ENCODE results near the gene OAS1.
"Not testable (repeated sequence)": the region's sequence is repeated elsewhere in the genome, so short reads cannot be mapped to it uniquely, and the experiment has no call there.

Gene OAS1

DNA sequence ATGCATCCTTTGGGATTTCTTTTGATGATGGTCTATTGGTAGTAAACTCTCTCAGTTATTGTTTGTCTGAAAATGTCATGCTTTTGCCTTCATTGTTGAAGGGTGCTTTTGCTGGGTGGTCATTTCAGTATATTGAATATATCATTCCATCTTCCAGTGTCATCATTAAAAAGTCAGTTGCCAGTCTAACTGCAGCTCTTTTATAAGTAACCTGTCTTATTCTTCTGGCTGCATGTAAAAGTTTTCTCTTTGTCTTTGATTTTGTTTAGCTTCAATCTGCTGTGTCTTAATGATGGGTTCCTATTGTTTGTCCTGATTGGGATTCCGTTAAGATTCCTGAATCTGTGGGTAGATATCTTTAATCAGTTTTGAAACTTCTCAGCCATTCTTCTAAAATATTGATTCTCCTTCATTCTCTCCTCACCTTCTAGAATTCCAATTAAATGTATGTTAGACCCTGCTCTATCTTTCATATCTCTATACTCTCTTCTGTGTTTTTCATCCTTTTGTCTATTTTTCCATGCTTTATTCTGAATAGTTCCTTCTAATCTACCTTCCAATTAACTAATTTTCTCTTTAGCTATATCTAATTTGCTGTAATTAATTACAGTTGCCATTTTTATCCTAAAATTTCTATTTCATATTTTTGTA lies 6.4 kb downstream of the OAS1 start:
- H3K4me3 ChIP-seq (ENCODE audit: low read depth, low read length) = no peak overlapping the region
- H3K27me3 ChIP-seq = no peaks in the 10 kb centered on the region
- no peaks in the 10 kb centered on the region; the same call in 1 of the 2 replicates for H3K9me3 ChIP-seq
- TF ChIP-seq, protein P1, sequence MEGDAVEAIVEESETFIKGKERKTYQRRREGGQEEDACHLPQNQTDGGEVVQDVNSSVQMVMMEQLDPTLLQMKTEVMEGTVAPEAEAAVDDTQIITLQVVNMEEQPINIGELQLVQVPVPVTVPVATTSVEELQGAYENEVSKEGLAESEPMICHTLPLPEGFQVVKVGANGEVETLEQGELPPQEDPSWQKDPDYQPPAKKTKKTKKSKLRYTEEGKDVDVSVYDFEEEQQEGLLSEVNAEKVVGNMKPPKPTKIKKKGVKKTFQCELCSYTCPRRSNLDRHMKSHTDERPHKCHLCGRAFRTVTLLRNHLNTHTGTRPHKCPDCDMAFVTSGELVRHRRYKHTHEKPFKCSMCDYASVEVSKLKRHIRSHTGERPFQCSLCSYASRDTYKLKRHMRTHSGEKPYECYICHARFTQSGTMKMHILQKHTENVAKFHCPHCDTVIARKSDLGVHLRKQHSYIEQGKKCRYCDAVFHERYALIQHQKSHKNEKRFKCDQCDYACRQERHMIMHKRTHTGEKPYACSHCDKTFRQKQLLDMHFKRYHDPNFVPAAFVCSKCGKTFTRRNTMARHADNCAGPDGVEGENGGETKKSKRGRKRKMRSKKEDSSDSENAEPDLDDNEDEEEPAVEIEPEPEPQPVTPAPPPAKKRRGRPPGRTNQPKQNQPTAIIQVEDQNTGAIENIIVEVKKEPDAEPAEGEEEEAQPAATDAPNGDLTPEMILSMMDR (IDR thresholded peaks at IDR 0.05; ENCODE audit: low read depth, low read length) = no peak
- H3K4me1 ChIP-seq = no peaks in the 10 kb centered on the region; the same call in 1 of the 2 replicates
- peaks cover 13% of the 10 kb centered on the region for H3K36me3 ChIP-seq
- no peak for DNase-seq

DNA sequence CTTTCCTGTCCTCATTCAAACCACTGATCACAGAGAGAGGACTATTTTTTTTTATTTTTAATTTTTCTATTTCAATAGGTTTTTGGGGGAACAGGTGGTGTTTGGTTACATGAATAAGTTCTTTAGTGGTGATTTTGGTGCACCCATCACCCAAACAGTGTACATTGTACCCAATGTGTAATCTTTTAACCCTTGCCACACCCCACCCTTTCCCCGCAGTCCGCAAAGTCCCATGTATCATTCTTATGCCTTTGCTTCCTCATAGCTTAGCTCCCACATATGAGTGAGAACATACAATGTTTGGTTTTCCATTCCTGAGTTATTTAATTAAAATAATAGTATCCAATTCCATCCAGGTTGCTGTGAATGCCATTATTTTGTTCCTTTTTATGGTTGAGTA lies 7.1 kb downstream of the OAS1 start:
- peaks cover 18% of the 10 kb centered on the region for H3K36me3 ChIP-seq
- H3K9me3 ChIP-seq; H3K4me3 ChIP-seq (ENCODE audit: low read depth, low read length); H3K27me3 ChIP-seq; DNase-seq; H3K4me1 ChIP-seq: not testable (repeated sequence)

DNA sequence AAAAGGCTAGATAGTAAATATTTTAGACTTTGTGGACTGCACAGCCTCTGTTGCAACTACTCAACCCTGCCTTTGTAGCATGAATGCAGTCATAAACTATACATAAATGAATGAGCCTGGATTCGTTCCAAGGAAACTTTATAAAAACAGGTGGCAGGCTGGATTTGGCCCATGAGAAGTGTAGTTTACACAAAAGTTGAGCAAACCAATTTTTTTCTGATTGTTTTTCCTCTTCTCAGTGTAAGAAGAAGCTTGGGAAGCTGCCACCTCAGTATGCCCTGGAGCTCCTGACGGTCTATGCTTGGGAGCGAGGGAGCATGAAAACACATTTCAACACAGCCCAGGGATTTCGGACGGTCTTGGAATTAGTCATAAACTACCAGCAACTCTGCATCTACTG lies 9.5 kb downstream of the OAS1 start:
- DNase-seq = no peak
- Histone ChIP-seq H3K4me3 (ENCODE audit: low read depth, low read length) (no peak overlapping the region), H3K4me1 (no peaks in the 10 kb centered on the region), H3K9me3 (no peaks in the 10 kb centered on the region; the same call in 1 of the 2 replicates), H3K27me3 (no peaks in the 10 kb centered on the region), H3K36me3 (peaks cover 20% of the 10 kb centered on the region)
- TF ChIP-seq, protein P1 (IDR thresholded peaks at IDR 0.05; ENCODE audit: low read depth, low read length) = no peak

DNA sequence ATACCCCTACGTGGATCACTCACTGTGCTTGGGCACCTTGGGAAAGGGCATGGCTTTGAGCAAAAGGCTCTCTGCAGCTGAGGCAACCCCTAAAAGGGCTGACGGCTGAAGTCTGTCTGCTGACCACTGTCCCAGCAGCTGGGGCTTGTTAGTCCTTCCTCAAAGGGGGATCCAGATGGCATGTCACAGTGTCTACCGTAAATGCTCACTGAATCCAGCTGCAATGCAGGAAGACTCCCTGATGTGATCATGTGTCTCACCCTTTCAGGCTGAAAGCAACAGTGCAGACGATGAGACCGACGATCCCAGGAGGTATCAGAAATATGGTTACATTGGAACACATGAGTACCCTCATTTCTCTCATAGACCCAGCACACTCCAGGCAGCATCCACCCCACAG lies 12.4 kb downstream of the OAS1 start:
- no peak for DNase-seq
- no peak overlapping the region for H3K4me3 ChIP-seq (ENCODE audit: low read depth, low read length)
- peaks cover 20% of the 10 kb centered on the region for H3K36me3 ChIP-seq
- no peaks in the 10 kb centered on the region for H3K27me3 ChIP-seq
- H3K9me3 ChIP-seq = no peaks in the 10 kb centered on the region
- no peaks in the 10 kb centered on the region for H3K4me1 ChIP-seq
- TF ChIP-seq, protein P1 (IDR thresholded peaks at IDR 0.05; ENCODE audit: low read depth, low read length) = no peak

DNA sequence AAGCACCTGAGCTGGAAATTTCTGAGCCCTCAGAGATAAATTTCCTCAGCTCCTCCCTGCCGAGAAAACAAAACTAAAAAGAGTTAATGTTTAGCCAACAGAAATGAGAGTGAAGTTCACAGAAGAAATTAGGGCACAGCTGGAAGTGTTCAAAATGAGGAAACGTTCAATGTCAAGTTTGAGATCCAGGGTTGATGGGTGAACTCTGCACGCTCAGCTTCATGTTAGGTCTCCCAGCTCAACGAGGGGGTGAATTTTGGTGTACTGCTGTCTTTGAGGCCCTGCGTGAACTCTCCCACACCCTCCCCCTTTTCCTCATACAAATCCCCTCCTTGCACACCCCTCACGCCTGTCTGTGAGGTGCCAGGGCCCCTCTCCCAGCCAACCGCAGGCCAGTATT lies 18.2 kb downstream of the OAS1 start:
- Histone ChIP-seq H3K27me3 (no peaks in the 10 kb centered on the region), H3K4me1 (no peaks in the 10 kb centered on the region), H3K36me3 (0 out of 2 replicates have a peak, but pooled peaks cover 2% of the 10 kb centered on the region), H3K4me3 (ENCODE audit: low read depth, low read length) (no peak overlapping the region), H3K9me3 (peaks cover 5% of the 10 kb centered on the region; the same call in 1 of the 2 replicates)
- TF ChIP-seq, protein P1 (IDR thresholded peaks at IDR 0.05; ENCODE audit: low read depth, low read length) = no peak
- no peak for DNase-seq

DNA sequence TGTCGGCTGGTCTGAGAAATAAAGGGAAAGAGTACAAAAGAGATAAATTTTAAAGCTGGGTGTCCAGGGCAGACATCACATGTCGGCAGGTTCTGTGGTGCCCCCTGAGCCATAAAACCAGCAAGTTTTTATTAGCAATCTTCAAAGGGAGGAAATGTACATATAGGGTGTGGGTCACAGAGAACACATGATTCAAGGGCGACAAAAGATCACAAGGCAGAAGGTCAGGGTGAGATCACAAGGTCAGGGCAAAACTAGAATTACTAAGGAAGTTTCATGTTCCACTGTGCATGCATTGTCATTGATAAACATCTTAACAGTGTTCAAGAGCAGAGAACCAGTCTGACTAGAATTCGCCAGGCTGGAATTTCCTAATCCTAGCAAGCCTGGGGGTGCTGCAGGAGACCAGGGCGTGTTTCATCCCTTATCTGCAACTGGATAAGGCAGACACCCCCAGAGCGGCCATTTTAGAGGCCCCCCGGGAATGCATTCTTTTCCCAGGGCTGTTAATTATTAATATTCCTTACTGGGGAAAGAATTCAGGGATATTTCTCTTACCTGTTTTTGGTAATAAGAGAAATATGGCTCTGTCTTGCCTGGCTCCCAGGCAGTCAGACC lies 19.8 kb downstream of the OAS1 start:
- not testable (repeated sequence) for H3K36me3 ChIP-seq; H3K27me3 ChIP-seq; H3K4me3 ChIP-seq (ENCODE audit: low read depth, low read length); H3K4me1 ChIP-seq; H3K9me3 ChIP-seq; DNase-seq

DNA sequence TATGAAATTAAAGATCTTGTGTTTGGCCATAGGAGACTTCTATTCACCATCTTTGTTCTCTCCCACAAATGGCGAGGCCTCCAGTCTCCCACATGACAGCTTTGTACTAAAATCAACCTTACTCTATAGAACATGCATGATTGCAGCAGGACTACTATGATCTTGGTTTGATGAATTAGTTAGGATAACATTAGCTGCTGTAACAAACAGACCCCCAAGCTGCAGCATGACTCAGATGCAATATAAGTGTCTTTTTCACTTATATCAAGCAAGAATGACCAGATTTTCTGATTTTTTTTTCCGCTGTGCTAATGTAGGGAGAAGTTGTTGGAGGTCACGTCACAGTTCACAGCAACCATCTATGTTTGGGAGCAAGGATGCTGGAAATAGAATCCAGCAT lies 20.7 kb downstream of the OAS1 start:
- DNase-seq = no peak
- TF ChIP-seq, protein P1 (IDR thresholded peaks at IDR 0.05; ENCODE audit: low read depth, low read length) = no peak
- no peak overlapping the region for H3K4me3 ChIP-seq (ENCODE audit: low read depth, low read length)
- no peaks in the 10 kb centered on the region for H3K36me3 ChIP-seq
- H3K9me3 ChIP-seq = peaks cover 5% of the 10 kb centered on the region; the same call in 1 of the 2 replicates
- no peaks in the 10 kb centered on the region; the same call in 1 of the 2 replicates for H3K4me1 ChIP-seq
- H3K27me3 ChIP-seq = no peaks in the 10 kb centered on the region

All from BE2C (cell line).